Measurements from ENCODE around the gene ADAMTS19.

GRCh38 chr5:129460936-129461710, 1.0 kb downstream of the ADAMTS19 start:
- TF ChIP-seq REST (IDR thresholded peaks at IDR 0.05; ENCODE audit: low read depth) (no peak), CEBPB (IDR thresholded peaks at IDR 0.05) (no peak), FOXM1 (IDR thresholded peaks at IDR 0.05; ENCODE audit: borderline replicate concordance, low read depth) (no peak), CREB1 (IDR thresholded peaks at IDR 0.05; ENCODE audit: low read depth) (no peak), TAF1 (IDR thresholded peaks at IDR 0.05; ENCODE audit: low read depth) (no peak)
